ENCODE data around the gene NEIL1. TPM values are rescaled to one million over a fixed set of nuclear protein-coding genes. Genes with fewer than 3 reads are reported as not detected.

NEIL1 gene
- total RNA-seq, 1 experiment from 2014 or later: 41.4 TPM

DNA sequence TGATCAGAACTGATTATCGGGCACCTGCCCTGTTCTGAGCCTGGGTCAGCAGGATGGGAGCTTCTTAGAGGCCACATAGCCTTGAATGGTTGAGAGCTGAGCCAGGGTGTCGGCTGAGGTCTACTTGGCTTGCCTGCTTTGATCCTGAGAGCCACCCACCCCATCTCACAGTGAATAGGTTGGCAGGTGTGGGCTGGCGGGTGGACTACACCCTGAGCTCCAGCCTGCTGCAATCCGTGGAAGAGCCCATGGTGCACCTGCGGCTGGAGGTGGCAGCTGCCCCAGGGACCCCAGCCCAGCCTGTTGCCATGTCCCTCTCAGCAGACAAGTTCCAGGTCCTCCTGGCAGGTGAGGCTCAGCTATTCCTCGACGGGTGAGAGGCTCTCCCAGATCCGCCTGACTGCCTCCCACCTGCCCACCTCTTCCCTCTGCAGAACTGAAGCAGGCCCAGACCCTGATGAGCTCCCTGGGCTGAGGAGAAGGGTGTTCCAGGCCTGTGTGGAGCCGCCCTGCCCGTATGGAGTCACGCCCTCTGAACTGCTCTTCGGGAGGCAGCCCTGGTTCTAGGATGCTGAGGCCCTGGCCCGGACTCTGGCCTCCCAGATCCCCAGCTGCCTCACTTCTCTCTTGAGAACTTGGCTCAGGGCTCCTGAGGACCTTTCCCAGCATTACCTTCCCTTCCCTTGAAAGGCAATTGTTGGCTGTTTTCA lies 7.2 kb upstream of the NEIL1 start:
- TF ChIP-seq CBX3 (IDR thresholded peaks at IDR 0.05; ENCODE audit: low read depth) (no peak), ZNF274 (IDR thresholded peaks at IDR 0.05; ENCODE audit: low read depth, low read length) (no peak), SP1 (IDR thresholded peaks at IDR 0.05; ENCODE audit: low read depth) (no peak), SRF (IDR thresholded peaks at IDR 0.05; ENCODE audit: low read depth) (no peak), EGR1 (IDR thresholded peaks at IDR 0.05; ENCODE audit: low read depth) (no peak)
- TF ChIP-seq, protein P1, sequence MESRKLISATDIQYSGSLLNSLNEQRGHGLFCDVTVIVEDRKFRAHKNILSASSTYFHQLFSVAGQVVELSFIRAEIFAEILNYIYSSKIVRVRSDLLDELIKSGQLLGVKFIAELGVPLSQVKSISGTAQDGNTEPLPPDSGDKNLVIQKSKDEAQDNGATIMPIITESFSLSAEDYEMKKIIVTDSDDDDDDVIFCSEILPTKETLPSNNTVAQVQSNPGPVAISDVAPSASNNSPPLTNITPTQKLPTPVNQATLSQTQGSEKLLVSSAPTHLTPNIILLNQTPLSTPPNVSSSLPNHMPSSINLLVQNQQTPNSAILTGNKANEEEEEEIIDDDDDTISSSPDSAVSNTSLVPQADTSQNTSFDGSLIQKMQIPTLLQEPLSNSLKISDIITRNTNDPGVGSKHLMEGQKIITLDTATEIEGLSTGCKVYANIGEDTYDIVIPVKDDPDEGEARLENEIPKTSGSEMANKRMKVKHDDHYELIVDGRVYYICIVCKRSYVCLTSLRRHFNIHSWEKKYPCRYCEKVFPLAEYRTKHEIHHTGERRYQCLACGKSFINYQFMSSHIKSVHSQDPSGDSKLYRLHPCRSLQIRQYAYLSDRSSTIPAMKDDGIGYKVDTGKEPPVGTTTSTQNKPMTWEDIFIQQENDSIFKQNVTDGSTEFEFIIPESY (IDR thresholded peaks at IDR 0.05; ENCODE audit: extremely low read depth, insufficient replicate concordance, low read length): no peak
- Histone ChIP-seq H3K4me1 (ENCODE audit: control insufficient read depth in 1 of 2, insufficient read depth in 2 of 2, low read length in 2 of 2) (peaks cover 9 to 14% of the 10 kb centered on the region in 2 experiments), H4K20me1 (ENCODE audit: insufficient read depth) (no peaks in the 10 kb centered on the region), H3K79me2 (ENCODE audit: insufficient read depth, low read length) (peaks cover 13% of the 10 kb centered on the region), H3K27ac (ENCODE audit: low read depth, low read length) (no peak overlapping the region), H3K36me3 (ENCODE audit: control insufficient read depth in 1 of 2, insufficient read depth in 2 of 2, low read length in 2 of 2) (no peaks in the 10 kb centered on the region), H3K4me3 (replicated peaks in 1 of 2; ENCODE audit: low read depth in 1 of 2, low read length in 2 of 2) (no peak overlapping the region), H3K9ac (ENCODE audit: low read length) (no peak overlapping the region), H3K9me2 (ENCODE audit: insufficient read depth) (no peaks in the 10 kb centered on the region), H3K9me3 (ENCODE audit: control insufficient read depth in 1 of 2, insufficient read depth in 1 of 2, low read depth in 1 of 2, low read length in 2 of 2) (no peaks in the 10 kb centered on the region), H3K4me2 (ENCODE audit: low read length) (no peak overlapping the region), H3K27me3 (ENCODE audit: insufficient read depth, low read length) (no peaks in the 10 kb centered on the region), H2AFZ (ENCODE audit: low read depth, low read length, poor library complexity, severe bottlenecking) (no peak overlapping the region)
- BruUV-seq (replicated peaks): no TSS peak
- ChIA-PET POLR2A (no interaction called here), CTCF (no interaction called here), RAD21 (ENCODE audit: low non-redundant PET in 1 of 2, low total read pairs in 2 of 2, uncharacterized antibody in 2 of 2, unreplicated experiment in 2 of 2) (no interaction called here)
- DNase-seq (ENCODE audit: low read depth, low spot score): no peak
- intact Hi-C loops (cut with micrococcal nuclease): no loop called here
- ATAC-seq: no peak

GRCh38 chr15:75342221-75342620 lies 4.6 kb upstream of the NEIL1 start:
- BruUV-seq (replicated peaks): no TSS peak
- CTCF ChIA-PET: no interaction called here
- intact Hi-C loops (cut with micrococcal nuclease): no loop called here

More at GRCh38 chr15:75342221-75342620, 4.6 kb upstream of the NEIL1 start:
- H4K20me1 ChIP-seq (ENCODE audit: insufficient read depth): no peaks in the 10 kb centered on the region
- peaks cover 6 to 7% of the 10 kb centered on the region in 2 experiments; a peak in 3 of 4 replicates for H3K4me1 ChIP-seq (ENCODE audit: control insufficient read depth in 1 of 2, insufficient read depth in 2 of 2, low read length in 2 of 2)
- no peak overlapping the region for H3K27ac ChIP-seq (ENCODE audit: low read depth, low read length)
- POLR2A ChIA-PET: no interaction called here
- no peak overlapping the region for H3K4me3 ChIP-seq (replicated peaks in 1 of 2; ENCODE audit: low read depth in 1 of 2, low read length in 2 of 2)
- H3K9me3 ChIP-seq (ENCODE audit: control insufficient read depth in 1 of 2, insufficient read depth in 1 of 2, low read depth in 1 of 2, low read length in 2 of 2): no peaks in the 10 kb centered on the region
- DNase-seq (ENCODE audit: low read depth, low spot score): no peak
- H3K9me2 ChIP-seq (ENCODE audit: insufficient read depth): no peaks in the 10 kb centered on the region
- no peak for ATAC-seq
- RAD21 ChIA-PET (ENCODE audit: low non-redundant PET in 1 of 2, low total read pairs in 2 of 2, uncharacterized antibody in 2 of 2, unreplicated experiment in 2 of 2): no interaction called here
- H3K9ac ChIP-seq (ENCODE audit: low read length): no peak overlapping the region
- no peaks in the 10 kb centered on the region for H3K36me3 ChIP-seq (ENCODE audit: control insufficient read depth in 1 of 2, insufficient read depth in 2 of 2, low read length in 2 of 2)
- H2AFZ ChIP-seq (ENCODE audit: low read depth, low read length, poor library complexity, severe bottlenecking): no peak overlapping the region
- no peak overlapping the region for H3K4me2 ChIP-seq (ENCODE audit: low read length)
- H3K79me2 ChIP-seq (ENCODE audit: insufficient read depth, low read length): no peaks in the 10 kb centered on the region
- TF ChIP-seq POLR2A (IDR thresholded peaks at IDR 0.05; ENCODE audit: borderline replicate concordance, extremely low read depth, insufficient read depth, insufficient read length): no peak
- no peak for TF ChIP-seq POLR2AphosphoS5 (IDR thresholded peaks at IDR 0.05; ENCODE audit: low read depth, low read length)
- TF ChIP-seq RAD21 (IDR thresholded peaks at IDR 0.05; ENCODE audit: low read depth): no peak
- TF ChIP-seq SIN3A (IDR thresholded peaks at IDR 0.05; ENCODE audit: low read depth): no peak
- no peak for TF ChIP-seq TCF7L2 (IDR thresholded peaks at IDR 0.05; ENCODE audit: borderline replicate concordance, extremely low read depth, insufficient read depth, insufficient read length)
- TF ChIP-seq, protein P2, sequence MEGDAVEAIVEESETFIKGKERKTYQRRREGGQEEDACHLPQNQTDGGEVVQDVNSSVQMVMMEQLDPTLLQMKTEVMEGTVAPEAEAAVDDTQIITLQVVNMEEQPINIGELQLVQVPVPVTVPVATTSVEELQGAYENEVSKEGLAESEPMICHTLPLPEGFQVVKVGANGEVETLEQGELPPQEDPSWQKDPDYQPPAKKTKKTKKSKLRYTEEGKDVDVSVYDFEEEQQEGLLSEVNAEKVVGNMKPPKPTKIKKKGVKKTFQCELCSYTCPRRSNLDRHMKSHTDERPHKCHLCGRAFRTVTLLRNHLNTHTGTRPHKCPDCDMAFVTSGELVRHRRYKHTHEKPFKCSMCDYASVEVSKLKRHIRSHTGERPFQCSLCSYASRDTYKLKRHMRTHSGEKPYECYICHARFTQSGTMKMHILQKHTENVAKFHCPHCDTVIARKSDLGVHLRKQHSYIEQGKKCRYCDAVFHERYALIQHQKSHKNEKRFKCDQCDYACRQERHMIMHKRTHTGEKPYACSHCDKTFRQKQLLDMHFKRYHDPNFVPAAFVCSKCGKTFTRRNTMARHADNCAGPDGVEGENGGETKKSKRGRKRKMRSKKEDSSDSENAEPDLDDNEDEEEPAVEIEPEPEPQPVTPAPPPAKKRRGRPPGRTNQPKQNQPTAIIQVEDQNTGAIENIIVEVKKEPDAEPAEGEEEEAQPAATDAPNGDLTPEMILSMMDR (IDR thresholded peaks at IDR 0.05 in 2 of 3, conservative IDR thresholded peaks at IDR 0.05 in 1 of 3; ENCODE audit: borderline replicate concordance in 1 of 3, insufficient read depth in 1 of 3, low read depth in 2 of 3, low read length in 2 of 3): no peak
- no peak for TF ChIP-seq EZH2phosphoT487 (IDR thresholded peaks at IDR 0.05; ENCODE audit: borderline replicate concordance)
- TF ChIP-seq ELF1 (IDR thresholded peaks at IDR 0.05; ENCODE audit: borderline replicate concordance, low read depth): no peak
- no peak for TF ChIP-seq FOSL1 (IDR thresholded peaks at IDR 0.05; ENCODE audit: low read depth)
- no peaks in the 10 kb centered on the region for H3K27me3 ChIP-seq (ENCODE audit: insufficient read depth, low read length)
